ENCODE data around the gene SGTB.
"Not testable (repeated sequence)": the region's sequence is repeated elsewhere in the genome, so short reads cannot be mapped to it uniquely, and the experiment has no call there.

Gene SGTB

GRCh38 chr5:65734196-65734775, 12.4 kb upstream of the SGTB start:
- DNase-seq (ENCODE audit: low spot score), result not testable (repeated sequence)

GRCh38 chr5:65732046-65732445, 10.1 kb upstream of the SGTB start:
- DNase-seq (ENCODE audit: low spot score), result not testable (repeated sequence)

GRCh38 chr5:65730910-65731309, 9.0 kb upstream of the SGTB start:
- DNase-seq (ENCODE audit: low spot score), result peak; percentile 9

- DNase-seq (ENCODE audit: low spot score), result no peak
These were observed 6.3 kb upstream of the SGTB start for GRCh38 chr5:65728218-65728617.

GRCh38 chr5:65727491-65728156, 5.7 kb upstream of the SGTB start:
- no peak for DNase-seq (ENCODE audit: low spot score)

- DNase-seq (ENCODE audit: low spot score), result peak; percentile 76
These were observed 880 bp upstream of the SGTB start for GRCh38 chr5:65722575-65723403.

GRCh38 chr5:65721050-65721719, 724 bp downstream of the SGTB start:
- DNase-seq (ENCODE audit: low spot score), result peak; percentile 81

GRCh38 chr5:65718576-65719310, 3.2 kb downstream of the SGTB start:
- DNase-seq (ENCODE audit: low spot score), result no peak

GRCh38 chr5:65708145-65708544, 13.8 kb downstream of the SGTB start:
- no peak for DNase-seq (ENCODE audit: low spot score)

GRCh38 chr5:65707663-65708062, 14.2 kb downstream of the SGTB start:
- no peak for DNase-seq (ENCODE audit: low spot score)

GRCh38 chr5:65704621-65705239, 17.2 kb downstream of the SGTB start:
- no peak for DNase-seq (ENCODE audit: low spot score)

- DNase-seq (ENCODE audit: low spot score), result no peak
These were observed 19.9 kb downstream of the SGTB start for GRCh38 chr5:65702036-65702435.

- no peak for DNase-seq (ENCODE audit: low spot score)
These were observed 22.6 kb downstream of the SGTB start for GRCh38 chr5:65699338-65699737.

GRCh38 chr5:65696892-65697291, 25.0 kb downstream of the SGTB start:
- peak; percentile 47 for DNase-seq (ENCODE audit: low spot score)

- no peak for DNase-seq (ENCODE audit: low spot score)
These were observed 26.0 kb downstream of the SGTB start for GRCh38 chr5:65695896-65696295.

GRCh38 chr5:65695162-65695755, 26.6 kb downstream of the SGTB start:
- no peak for DNase-seq (ENCODE audit: low spot score)

GRCh38 chr5:65693121-65693520, 28.8 kb downstream of the SGTB start:
- DNase-seq (ENCODE audit: low spot score), result no peak

- no peak for DNase-seq (ENCODE audit: low spot score)
These were observed 39.8 kb downstream of the SGTB start for GRCh38 chr5:65682148-65682547.

GRCh38 chr5:65676056-65676455, 45.9 kb downstream of the SGTB start:
- not testable (repeated sequence) for DNase-seq (ENCODE audit: low spot score)

GRCh38 chr5:65674749-65675148, 47.2 kb downstream of the SGTB start:
- no peak for DNase-seq (ENCODE audit: low spot score)

GRCh38 chr5:65672796-65673195, 49.1 kb downstream of the SGTB start:
- peak; percentile 30 for DNase-seq (ENCODE audit: low spot score)

All from AG08396 (cell line).